Activated CD4-positive, alpha-beta T cell treated with anti-CD3 and anti-CD28 coated beads for 48 hours (primary cell): ENCODE data around the gene PNMA8A.
"Not testable (repeated sequence)": the region's sequence is repeated elsewhere in the genome, so short reads cannot be mapped to it uniquely, and the experiment has no call there.

Experiments used
- DNase-seq: peaks from one replicate; pipeline ENCODE4 v3.0.0-alpha.2; 2020

Gene PNMA8A

DNA sequence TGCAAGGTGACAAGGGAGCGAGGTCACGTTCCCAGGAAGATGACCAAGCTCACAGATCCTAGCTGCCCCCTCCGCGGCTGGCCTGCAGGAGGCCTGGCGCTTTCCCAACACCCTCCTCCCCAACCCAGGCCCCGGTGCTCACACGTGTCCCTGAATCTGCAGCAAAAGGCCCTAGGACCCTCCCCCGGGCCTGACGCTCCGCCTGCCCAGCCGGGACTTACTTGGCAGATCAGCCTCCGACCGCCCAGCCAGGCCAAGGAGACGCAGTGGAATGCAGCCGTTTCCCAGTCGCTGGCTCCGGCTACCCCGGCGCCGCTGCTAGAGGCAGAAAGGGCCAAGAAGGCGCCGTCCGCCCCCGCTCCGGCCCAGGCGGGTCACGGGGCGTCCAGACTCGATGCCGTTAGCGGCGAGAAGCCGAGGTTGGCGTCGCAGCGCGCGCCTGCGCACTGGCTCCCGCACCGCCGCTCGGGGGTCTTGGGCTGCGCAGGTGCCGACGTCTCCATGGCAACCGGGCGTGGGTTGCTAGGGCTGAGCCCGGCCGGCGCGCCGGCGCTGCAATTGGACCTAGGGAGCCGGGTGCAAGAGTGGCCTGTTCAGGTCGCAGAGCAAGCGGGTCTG lies at the start of gene PNMA8A:
TSS of gene PNMA8A (minus strand) at position 448 of the 618 bp plus-strand sequence. CDS start 528 bp downstream, outside the sequence.
- no peak for DNase-seq

GRCh38 chr19:46520616-46521015 lies 49.3 kb upstream of the PNMA8A start:
- no peak for DNase-seq

- DNase-seq, result no peak
Observed at GRCh38 chr19:46517471-46517870, 46.1 kb upstream of the PNMA8A start.

- peak; percentile 39 for DNase-seq
Observed at GRCh38 chr19:46515879-46516350, 44.6 kb upstream of the PNMA8A start.

DNA sequence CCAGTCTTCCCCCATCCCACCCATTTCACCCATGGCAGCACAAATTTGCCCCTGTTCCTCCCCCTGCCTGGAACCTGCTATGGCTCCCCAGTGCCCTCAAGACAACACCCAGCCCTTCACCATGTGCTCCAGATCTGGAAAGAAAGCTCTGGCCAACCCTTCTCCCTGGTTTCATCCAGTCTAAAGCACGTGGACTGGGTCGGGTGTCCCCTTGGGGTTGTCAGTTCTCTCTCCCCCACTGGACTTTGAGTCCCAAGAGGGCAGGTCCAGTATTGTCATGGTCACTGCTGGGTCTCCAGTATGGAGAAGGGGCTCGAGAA lies 43.9 kb upstream of the PNMA8A start:
- no peak for DNase-seq

DNA sequence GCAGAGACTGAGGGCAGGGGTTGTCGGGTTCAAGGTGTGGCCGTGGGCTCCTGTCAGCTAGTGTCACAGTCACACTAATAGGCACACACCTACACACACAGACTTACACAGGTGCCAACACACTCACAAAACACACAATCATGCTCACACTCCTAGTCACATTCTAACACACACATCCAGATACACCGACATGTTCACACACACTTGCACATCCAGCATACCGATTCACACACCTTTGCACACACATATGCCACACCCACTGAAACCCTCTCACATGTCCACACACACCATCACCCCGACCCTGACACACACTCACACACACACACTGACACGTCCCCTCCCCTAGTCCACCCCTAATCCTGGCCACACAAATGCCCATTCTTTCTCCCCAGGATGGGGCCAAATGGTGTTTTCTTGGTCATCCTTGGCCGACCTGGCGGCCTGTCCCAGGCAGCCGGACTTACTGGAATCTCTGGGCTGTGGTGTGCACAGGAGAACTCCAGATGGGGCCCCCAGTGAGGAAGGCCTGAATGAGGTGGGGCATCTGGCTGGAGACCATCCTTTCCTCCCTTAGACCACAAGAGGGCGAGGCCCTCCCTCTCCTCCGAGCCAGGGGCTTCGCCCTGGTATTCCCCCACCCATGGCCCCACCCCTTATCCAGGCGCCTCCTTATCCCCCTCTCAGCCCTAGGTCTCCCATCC lies 43.4 kb upstream of the PNMA8A start:
- no peak for DNase-seq

GRCh38 chr19:46513461-46514236 lies 42.3 kb upstream of the PNMA8A start:
- peak; percentile 89 for DNase-seq

DNA sequence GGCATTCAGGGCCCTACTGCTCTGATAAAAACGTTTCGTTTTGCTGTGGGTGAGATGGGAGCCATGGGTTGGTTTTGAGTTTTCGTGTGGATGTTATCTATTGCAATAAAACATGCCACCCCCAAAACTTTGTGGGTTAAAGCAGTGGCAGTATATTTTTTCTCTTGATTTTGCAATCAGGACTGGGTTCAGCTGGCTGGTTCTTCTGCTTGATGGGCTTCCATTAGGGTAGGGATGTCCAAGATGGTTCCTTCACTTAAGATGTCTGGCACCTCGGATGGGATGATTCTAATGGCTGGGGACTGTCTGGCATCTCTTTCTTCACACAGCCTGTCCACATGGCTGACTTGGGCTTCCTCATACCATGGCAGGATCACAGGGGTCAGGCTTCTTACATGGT lies 39.9 kb upstream of the PNMA8A start:
- DNase-seq, result no peak

DNA sequence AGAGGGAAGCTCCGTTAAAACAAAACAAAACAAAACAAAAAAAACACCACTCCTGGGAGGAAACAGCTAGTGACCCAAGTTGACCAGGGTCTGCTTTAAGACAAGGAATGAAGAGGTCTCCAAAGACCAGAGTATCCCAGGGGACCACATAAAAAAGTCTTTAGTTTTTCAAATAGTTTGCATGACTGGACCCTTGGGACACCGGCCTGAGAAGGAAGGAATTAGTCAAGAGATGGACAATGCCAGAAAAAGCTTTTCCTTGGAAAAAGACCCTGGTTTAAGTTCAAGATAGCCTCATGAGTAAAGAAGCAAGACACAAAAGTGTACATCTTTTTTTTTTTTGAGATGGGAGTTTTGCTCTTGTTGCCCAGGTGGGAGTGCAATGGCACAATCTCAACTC lies 36.8 kb upstream of the PNMA8A start:
- DNase-seq, result no peak

DNA sequence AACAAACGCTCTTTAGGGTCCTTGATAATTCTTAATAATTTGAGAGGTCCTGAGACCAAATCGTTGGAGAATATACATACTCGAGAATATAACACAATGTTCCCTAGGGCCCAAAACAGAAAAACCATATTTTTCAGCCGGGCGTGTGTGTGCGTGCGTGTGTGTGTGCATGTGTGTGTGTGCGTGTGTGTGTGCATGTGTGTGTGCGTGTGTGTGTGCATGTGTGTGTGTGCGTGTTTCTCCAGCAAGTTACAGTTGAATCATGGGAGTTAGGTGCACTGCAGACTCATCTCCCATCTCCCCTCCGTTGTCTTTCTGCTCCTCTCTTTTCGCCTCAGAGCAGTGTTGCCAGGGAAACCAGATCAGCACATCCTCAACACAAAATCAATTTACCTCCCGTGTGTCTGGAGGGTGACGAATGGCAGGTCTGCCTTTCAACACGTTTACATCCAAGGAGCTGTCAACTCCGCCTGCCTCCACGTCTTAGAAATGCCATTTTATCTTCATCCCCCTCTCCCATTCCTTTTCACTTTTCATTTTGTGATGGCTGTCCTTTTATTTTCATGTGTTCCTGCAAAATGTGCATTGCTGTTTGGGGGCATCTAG lies 32.6 kb upstream of the PNMA8A start:
- DNase-seq, result no peak

- no peak for DNase-seq
Observed at GRCh38 chr19:46502891-46503290, 31.5 kb upstream of the PNMA8A start.

GRCh38 chr19:46499692-46500091 lies 28.3 kb upstream of the PNMA8A start:
- DNase-seq, result no peak

- no peak for DNase-seq
Observed at GRCh38 chr19:46497773-46498172, 26.4 kb upstream of the PNMA8A start.

DNA sequence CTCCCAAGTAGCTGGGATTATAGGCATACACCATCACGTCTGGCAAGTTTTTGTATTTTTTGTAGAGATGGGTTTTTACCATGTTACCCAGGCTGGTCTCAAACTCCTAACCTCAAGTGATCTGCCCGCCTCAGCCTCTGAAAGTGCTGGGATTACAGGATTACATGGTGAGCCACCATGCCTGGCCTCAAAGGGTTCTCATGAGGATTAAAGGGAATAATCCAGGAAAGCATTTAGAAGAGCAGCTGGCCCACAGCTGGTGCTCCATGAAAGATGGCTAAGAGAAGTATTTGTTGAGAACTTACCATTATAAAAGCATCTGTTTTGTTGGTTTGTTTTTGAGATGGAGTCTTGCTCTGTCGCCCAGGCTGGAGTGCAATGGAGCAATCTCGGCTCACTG lies 25.5 kb upstream of the PNMA8A start:
- DNase-seq, result not testable (repeated sequence)

- DNase-seq, result no peak
Observed at GRCh38 chr19:46496304-46496703, 24.9 kb upstream of the PNMA8A start.

DNA sequence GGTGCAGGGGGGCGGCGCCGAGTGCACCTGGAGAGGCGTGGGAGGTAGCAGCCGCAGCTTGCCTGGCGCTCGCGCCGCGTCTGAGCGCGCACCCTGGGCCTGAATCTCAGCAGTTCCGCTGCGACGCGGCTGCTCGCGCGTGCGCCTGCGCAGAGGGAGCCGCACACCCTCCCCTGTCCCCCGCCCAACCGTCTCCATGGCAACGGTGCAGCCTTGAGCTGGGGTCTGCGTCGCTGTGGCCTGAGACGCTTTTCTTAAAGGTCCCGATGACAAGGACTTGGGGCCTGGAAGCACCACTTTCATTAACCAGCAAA lies 24.4 kb upstream of the PNMA8A start, which contains the start of gene PNMA8B:
TSS of gene PNMA8B (minus strand) at position 82 of the 314 bp plus-strand sequence. CDS start 402 bp downstream, outside the sequence.
- DNase-seq, result peak; percentile 56

DNA sequence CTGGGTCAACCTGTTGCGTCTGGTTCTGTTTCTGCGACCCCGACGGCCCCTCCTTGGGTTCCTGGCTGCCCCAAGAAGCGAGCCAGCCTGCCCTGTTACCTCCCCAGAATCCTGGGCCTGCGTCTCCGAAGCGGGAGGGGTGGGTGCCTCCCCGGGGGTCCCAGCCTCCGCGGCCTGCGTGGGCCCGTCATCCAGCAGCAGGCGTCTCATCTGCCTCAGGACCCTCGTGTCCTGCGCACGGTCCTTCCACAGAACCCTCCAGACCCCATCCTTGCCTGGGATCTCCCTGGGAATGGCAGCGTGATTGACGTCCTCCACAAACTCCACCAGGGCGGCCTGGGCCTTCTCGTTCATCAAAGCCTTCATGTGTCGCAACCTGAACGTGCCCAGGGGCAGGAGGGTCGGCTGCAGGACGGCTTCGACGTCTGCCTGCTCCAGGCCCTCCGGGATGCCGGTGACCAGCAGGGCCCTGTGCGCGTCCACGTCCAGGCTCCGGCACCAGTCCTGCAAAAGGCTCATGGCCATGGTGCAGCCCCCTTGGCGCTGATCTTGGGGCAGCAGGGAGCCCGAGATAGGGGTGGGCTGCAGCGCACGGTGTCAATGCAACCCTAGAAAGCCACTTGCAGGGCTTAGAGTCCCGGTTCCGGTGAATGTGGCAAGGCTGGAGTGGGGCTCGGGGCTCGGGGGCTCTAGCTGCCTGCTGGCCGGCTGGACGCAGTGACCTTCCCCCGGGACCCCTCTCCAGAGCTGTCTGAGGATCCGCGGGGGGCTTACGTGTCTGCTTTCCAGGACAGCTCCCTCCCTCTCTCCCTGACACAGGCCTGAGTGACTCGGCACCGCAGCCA lies 23.8 kb upstream of the PNMA8A start:
- DNase-seq, result no peak

DNA sequence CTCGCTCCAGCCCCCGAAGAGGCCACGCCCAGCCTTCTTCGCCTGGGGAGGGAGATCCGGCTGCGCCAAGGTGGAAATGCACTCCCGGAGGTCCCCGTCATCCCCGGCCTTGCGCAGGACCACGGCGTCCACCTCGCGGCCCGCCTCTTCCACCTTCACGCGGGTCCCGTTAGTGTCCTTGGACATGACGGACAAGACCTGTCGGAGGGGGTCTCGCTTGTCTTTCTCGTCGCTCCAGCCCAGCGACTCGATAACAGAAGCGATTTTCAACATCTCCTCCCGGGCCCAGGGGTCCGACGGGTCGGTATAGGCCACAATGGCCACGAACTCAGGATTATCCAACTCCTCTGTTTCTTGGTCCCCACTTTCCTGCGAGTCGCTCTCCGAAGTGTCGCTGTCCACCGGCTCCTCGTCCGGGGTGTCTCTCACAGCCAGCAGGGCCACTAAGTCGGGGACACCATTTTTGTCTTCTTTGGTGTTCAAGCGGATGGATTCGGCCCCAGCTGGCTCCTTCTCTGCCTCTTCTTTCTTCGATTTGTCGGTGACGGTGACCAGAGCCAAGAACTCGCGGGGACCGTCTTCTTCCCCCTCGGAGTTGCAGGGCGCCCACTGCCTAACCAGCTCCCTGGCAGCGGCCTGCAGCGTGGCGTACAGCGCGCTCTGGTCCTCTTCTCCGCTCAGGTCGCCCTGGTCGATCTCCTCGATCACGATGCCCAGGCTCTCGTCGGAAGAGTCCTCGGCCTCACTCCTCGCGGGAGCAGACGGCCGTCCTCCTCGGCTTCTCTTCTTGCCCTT lies 23.0 kb upstream of the PNMA8A start:
- no peak for DNase-seq

GRCh38 chr19:46493236-46494145 lies 22.1 kb upstream of the PNMA8A start:
- DNase-seq, result peak; percentile 46

GRCh38 chr19:46492841-46493235 lies 21.5 kb upstream of the PNMA8A start:
- DNase-seq, result no peak
